ENCODE results near the gene TENT5C. TPM values are rescaled to one million over a fixed set of nuclear protein-coding genes. Genes with fewer than 3 reads are reported as not detected.

Gene TENT5C
- polyA plus RNA-seq, 1 of the 3 experiments (the other 2 are of a cell fraction), result 0.90 TPM

DNA sequence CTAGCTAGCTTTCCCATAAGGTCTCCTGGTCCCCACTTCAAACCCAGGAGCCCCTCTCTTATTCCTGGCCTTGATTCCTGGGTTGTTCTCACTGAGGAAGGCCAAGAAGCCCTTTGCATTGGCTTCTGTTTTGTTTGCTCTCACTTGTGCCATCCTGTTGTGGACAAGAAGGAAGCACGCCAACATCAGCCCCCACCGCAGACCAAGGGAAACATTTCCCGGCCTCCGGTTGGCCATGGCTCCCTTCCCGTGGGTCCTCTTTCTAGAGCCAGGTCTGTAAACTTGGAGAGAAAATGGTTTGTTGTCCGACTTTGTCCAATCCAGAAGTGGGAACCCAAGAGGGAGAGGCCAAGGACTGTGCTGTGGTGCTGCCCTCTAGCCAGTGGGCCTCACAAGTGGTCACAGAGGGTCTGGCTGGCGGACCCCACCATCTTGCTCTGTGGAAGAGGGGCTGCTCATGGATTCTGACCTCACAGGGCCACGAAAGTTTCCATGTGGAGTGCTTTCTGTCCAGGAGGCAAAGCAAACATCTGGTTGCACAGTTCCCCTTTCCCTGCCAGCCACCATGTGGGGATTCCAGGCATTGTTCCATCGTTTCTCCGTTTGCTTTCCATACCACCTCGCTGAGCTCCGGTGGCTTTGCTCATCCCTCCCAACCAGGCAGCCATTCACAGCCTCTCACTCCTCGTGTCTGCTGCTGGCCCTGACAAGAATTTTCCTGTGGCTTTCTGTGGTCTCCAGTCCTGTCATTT, 18.9 kb upstream of the TENT5C start (continued):
- TF ChIP-seq, protein P1, sequence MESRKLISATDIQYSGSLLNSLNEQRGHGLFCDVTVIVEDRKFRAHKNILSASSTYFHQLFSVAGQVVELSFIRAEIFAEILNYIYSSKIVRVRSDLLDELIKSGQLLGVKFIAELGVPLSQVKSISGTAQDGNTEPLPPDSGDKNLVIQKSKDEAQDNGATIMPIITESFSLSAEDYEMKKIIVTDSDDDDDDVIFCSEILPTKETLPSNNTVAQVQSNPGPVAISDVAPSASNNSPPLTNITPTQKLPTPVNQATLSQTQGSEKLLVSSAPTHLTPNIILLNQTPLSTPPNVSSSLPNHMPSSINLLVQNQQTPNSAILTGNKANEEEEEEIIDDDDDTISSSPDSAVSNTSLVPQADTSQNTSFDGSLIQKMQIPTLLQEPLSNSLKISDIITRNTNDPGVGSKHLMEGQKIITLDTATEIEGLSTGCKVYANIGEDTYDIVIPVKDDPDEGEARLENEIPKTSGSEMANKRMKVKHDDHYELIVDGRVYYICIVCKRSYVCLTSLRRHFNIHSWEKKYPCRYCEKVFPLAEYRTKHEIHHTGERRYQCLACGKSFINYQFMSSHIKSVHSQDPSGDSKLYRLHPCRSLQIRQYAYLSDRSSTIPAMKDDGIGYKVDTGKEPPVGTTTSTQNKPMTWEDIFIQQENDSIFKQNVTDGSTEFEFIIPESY (IDR thresholded peaks at IDR 0.05; ENCODE audit: borderline replicate concordance, low read depth), result no peak
- TF ChIP-seq JUND (IDR thresholded peaks at IDR 0.05) (no peak), NRF1 (IDR thresholded peaks at IDR 0.05; ENCODE audit: low read depth, low read length) (no peak), CHD2 (IDR thresholded peaks at IDR 0.05; ENCODE audit: low read length, partially characterized antibody) (no peak), GATA2 (CRISPR knock-in tag; IDR thresholded peaks at IDR 0.05) (no peak)

- no peaks in the 10 kb centered on the region for H3K79me2 ChIP-seq (ENCODE audit: insufficient read depth)
- POLR2A ChIA-PET, result no interaction called here
- no peaks in the 10 kb centered on the region; a peak in 1 of 4 replicates for H3K4me1 ChIP-seq (ENCODE audit: control insufficient read depth in 1 of 2, insufficient read depth in 2 of 2, low read depth in 1 of 2, low read length in 1 of 2)
- H3K9me3 ChIP-seq, result no peaks in the 10 kb centered on the region
- WGBS (ENCODE audit: low lambda C conversion rate), result 76% methylated on average over 13 of the region's 14 CpGs
- H2AFZ ChIP-seq (ENCODE audit: low read depth), result no peak overlapping the region
- no peaks in the 10 kb centered on the region for H3F3A ChIP-seq (replicated peaks; ENCODE audit: insufficient read depth)
- CTCF ChIA-PET, result interaction anchor here (0.6 to 3.4 kb wide), 3 partner anchors 13 to 166 kb away, joined by 3 to 8 read pairs (median 3); no protein-coding TSS in a partner anchor
- no peaks in the 10 kb centered on the region for H4K20me1 ChIP-seq (ENCODE audit: insufficient read depth)
- TF ChIP-seq, protein P2, sequence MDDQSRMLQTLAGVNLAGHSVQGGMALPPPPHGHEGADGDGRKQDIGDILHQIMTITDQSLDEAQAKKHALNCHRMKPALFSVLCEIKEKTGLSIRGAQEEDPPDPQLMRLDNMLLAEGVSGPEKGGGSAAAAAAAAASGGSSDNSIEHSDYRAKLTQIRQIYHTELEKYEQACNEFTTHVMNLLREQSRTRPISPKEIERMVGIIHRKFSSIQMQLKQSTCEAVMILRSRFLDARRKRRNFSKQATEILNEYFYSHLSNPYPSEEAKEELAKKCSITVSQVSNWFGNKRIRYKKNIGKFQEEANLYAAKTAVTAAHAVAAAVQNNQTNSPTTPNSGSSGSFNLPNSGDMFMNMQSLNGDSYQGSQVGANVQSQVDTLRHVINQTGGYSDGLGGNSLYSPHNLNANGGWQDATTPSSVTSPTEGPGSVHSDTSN (IDR thresholded peaks at IDR 0.05), result no peak
- TF ChIP-seq RAD21 (IDR thresholded peaks at IDR 0.05; ENCODE audit: low read length), result no peak
- TF ChIP-seq TCF12 (IDR thresholded peaks at IDR 0.05), result no peak
- TF ChIP-seq IRF3 (IDR thresholded peaks at IDR 0.05; ENCODE audit: low read depth, low read length), result no peak
- no peak for TF ChIP-seq MAX (IDR thresholded peaks at IDR 0.05; ENCODE audit: low read depth)
- no peak for TF ChIP-seq USF1 (IDR thresholded peaks at IDR 0.05; ENCODE audit: borderline replicate concordance, low read depth)
- no peak for TF ChIP-seq CHD2 (IDR thresholded peaks at IDR 0.05; ENCODE audit: low read length, partially characterized antibody)
- H3K27me3 ChIP-seq (ENCODE audit: insufficient read depth), result no peaks in the 10 kb centered on the region
- no peak for DNase-seq
- H3K36me3 ChIP-seq (replicated peaks in 1 of 2; ENCODE audit: control insufficient read depth in 1 of 2, insufficient read depth in 2 of 2, low read length in 1 of 2), result no peaks in the 10 kb centered on the region
- no peak overlapping the region for H3K27ac ChIP-seq (ENCODE audit: low read depth in 2 of 2, low read length in 1 of 2)
- no peaks in the 10 kb centered on the region for H3K9me2 ChIP-seq
- H3K4me2 ChIP-seq, result no peak overlapping the region
- no peak overlapping the region for H3K9ac ChIP-seq
- no peak overlapping the region for H3K4me3 ChIP-seq (ENCODE audit: low read depth in 2 of 2, low read length in 1 of 2)
Observed at GRCh38 chr1:117587499-117588356, 18.1 kb upstream of the TENT5C start.
